Thoracic aorta (tissue), 2 donors: Measurements from ENCODE around the gene AUTS2. TPM values are rescaled to one million over a fixed set of nuclear protein-coding genes. Genes with fewer than 3 reads are reported as not detected.

Source experiments
- ATAC-seq: fragments of 150-250 bp; one replicate; pipeline ENCODE4 v1.8.0; 2017; ENCODE audit warnings: low read depth; ENCODE audit not compliant: insufficient number of reproducible peaks, low FRiP score
- DNase-seq: peaks from one replicate; pipeline ENCODE4 v3.0.0-alpha.2; 2020; ENCODE audit warnings: low spot score
- H3K27ac ChIP-seq, 2 donors: fragments of 200-600 bp; sonication (generic); 1 replicate in 1 of 2; 2 replicates in 1 of 2; pipeline ENCODE4 v1.5.1; 2016; ENCODE audit warnings: mild to moderate bottlenecking in 2 of 2, moderate library complexity in 2 of 2
- H3K27me3 ChIP-seq: fragments of 200-600 bp; sonication (generic); replicated peaks from 2 replicates; pipeline ENCODE4 v1.6.0; 2016; ENCODE audit warnings: mild to moderate bottlenecking; ENCODE audit not compliant: insufficient read depth
- H3K36me3 ChIP-seq: fragments of 200-600 bp; sonication (generic); one replicate; pipeline ENCODE4 v1.5.1; 2016
- H3K4me1 ChIP-seq, 2 donors: fragments of 200-600 bp; sonication (generic); 1 replicate in 1 of 2; 2 replicates in 1 of 2; pipeline versions ENCODE4 v1.5.1 to v1.6.0; 2016; ENCODE audit warnings: low read depth in 2 of 2, mild to moderate bottlenecking in 1 of 2; ENCODE audit not compliant: control insufficient read depth in 1 of 2
- H3K4me3 ChIP-seq: fragments of 200-600 bp; sonication (generic); 2 replicates; pipeline ENCODE4 v1.5.1; 2016; ENCODE audit warnings: mild to moderate bottlenecking
- H3K9me3 ChIP-seq: fragments of 200-600 bp; sonication (generic); 2 replicates; pipeline ENCODE4 v1.5.1; 2016
- CTCF ChIP-seq: fragments of 200-600 bp; sonication (generic); IDR thresholded peaks from one replicate; pipeline ENCODE4 v1.5.1; 2019; ENCODE audit warnings: antibody characterized with exemption
- total RNA-seq, 2 donors: library from RNA; depleted of rRNA; stranded (reverse); fragments of >200 nt; gene quantifications; one replicate each; pipeline versions ENCODE4 v1.1.0 to v1.2.3, GENCODE V29; 2016

AUTS2 gene
- total RNA-seq, 2 donors from 2014 or later: 49.4 to 101 TPM

GRCh38 chr7:70372768-70373515, 774.7 kb downstream of the AUTS2 start:
- Histone ChIP-seq H3K27me3 (no peaks in the 10 kb centered on the region), H3K4me3 (no peak overlapping the region), H3K36me3 (no peaks in the 10 kb centered on the region), H3K9me3 (no peaks in the 10 kb centered on the region), H3K27ac (no peak overlapping the region), H3K4me1 (peaks cover 15 to 26% of the 10 kb centered on the region in 2 donors)
- TF ChIP-seq CTCF: no peak
- no peak for DNase-seq
- no peak for ATAC-seq

GRCh38 chr7:70374772-70375533, 776.7 kb downstream of the AUTS2 start:
- Histone ChIP-seq H3K27ac (peak overlapping the region in 1 of 2 donors; percentile 17), H3K27me3 (no peaks in the 10 kb centered on the region), H3K36me3 (no peaks in the 10 kb centered on the region), H3K9me3 (no peaks in the 10 kb centered on the region), H3K4me3 (no peak overlapping the region), H3K4me1 (peaks cover 19 to 36% of the 10 kb centered on the region in 2 donors)
- TF ChIP-seq CTCF: no peak
- ATAC-seq: no peak
- no peak for DNase-seq

GRCh38 chr7:70376561-70377031, 778.3 kb downstream of the AUTS2 start:
- TF ChIP-seq CTCF: no peak

GRCh38 chr7:70377957-70378356, 779.7 kb downstream of the AUTS2 start:
- ATAC-seq: no peak

More at GRCh38 chr7:70376561-70377031, 778.3 kb downstream of the AUTS2 start:
- H3K4me1 ChIP-seq: peaks cover 30 to 53% of the 10 kb centered on the region in 2 donors
- H3K27me3 ChIP-seq: no peaks in the 10 kb centered on the region
- ATAC-seq: no peak
- no peaks in the 10 kb centered on the region for H3K36me3 ChIP-seq
- no peaks in the 10 kb centered on the region for H3K9me3 ChIP-seq
- no peak for DNase-seq
- H3K27ac ChIP-seq: no peak overlapping the region
- no peak overlapping the region for H3K4me3 ChIP-seq

More at GRCh38 chr7:70377957-70378356, 779.7 kb downstream of the AUTS2 start:
- Histone ChIP-seq H3K4me3 (no peak overlapping the region), H3K27me3 (no peaks in the 10 kb centered on the region), H3K27ac (no peak overlapping the region), H3K36me3 (no peaks in the 10 kb centered on the region), H3K4me1 (peaks cover 32 to 59% of the 10 kb centered on the region in 2 donors), H3K9me3 (no peaks in the 10 kb centered on the region)
- DNase-seq: no peak
- TF ChIP-seq CTCF: no peak
